IPS DF 19.7 (cell line): Measurements from ENCODE around the gene STYXL1.

Experiments used
- DNase-seq: peaks from one replicate; pipeline ENCODE4 v3.0.0-alpha.2; 2013; ENCODE audit warnings: low read depth, low spot score

Gene STYXL1

DNA sequence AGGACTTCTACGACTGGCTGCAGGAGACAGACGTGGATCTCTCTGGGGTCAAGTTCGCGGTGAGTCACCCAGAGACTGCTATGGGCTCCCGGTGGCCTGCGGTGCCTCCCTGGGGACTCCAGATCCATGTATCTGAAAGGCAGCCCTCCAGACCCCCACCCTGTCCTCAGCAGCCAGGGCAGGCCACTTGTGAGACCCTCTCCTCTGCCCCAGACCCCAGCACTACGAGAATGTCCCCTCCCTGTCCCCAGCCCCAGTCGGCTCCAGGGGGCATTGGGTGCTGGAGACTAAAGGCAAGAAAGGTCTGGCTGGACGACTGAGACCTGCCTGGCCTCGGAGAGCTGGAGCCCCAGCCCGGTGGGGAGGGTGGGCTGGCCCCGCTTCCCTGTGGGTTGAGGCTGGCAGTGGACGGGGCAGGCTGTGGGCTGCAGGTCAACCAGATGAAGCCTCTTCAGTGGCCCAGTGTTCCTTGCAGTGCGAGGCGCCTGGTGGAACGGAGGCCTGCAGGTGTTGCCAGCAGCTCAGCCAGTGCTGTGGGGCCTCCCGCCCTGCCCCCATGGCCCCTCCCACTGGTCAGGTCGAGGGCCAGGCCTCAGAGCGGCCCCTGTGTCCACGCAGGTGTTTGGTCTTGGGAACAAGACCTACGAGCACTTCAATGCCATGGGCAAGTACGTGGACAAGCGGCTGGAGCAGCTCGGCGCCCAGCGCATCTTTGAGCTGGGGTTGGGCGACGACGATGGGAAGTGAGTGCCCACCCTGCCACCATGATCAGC lies 67.2 kb downstream of the STYXL1 start:
- no peak for DNase-seq

DNA sequence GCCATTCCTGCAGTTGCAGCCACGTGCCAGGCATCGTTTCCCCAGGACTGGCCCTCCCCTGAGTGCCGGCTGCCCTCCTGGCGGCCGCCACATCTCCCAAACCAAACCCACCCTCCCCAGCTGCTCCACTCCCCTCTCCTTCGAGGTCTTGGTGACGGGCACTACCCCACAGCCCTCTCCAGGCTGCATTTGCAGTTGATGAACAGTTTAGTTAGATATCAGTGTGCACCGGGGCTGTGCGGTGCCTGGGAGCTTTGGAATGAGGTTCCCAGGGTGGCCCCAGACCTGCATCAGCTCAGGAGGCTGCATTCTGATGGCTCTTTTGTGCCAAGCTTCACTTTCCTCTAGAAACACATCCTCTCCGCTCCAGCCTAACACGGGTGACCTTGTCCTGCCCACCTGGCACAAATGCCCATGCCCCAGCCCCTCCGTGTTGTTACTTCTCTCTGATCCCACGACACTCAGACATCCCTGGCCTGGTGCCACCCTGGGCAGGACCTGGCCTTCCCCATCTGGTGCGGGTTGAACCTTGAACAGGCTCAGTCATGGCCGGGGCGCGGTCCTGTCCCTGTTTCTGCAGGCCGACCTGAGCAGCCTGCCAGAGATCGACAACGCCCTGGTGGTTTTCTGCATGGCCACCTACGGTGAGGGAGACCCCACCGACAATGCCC lies 67.9 kb downstream of the STYXL1 start:
- DNase-seq = no peak

GRCh38 chr7:75977743-75978142 lies 70.1 kb downstream of the STYXL1 start:
- DNase-seq = no peak

DNA sequence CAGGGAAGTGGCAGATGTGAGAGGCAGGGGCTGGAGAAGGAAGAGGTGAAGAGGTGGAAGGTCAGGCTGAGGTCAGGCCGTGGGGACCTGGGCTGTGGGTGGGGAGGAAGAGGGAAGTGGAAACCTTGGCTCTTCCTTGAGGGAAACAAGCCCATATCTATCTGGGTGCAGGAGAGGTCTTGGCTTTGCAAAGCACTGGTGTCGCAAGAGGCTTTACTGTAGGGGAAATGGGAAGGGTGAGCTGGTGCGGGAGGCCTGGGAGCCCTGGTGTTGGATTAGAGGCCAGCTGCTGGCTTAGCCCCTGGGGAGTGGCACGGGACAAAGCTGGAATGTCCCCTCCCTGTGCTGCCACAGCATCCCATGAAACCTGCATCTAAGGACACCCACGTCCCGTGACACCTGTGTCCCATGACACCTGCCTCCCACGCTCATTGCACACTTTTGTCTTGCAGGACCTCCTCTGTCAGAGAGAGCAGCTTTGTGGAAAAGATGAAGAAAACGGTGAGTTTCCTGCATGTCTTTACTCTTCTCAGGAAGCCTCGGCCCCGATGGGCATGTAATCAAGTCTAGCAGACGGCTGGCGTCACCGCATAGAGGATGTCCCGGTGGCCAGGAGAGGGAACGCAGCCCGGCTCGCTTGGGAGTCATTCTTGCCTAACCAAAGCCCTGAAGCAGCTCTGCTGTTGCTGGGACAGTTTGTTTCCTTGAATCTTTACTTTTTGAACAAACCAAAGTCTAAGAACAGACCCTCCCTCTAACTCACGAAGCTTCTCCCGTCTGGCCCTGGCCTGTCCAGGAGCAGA lies 75.6 kb downstream of the STYXL1 start:
- no peak for DNase-seq

DNA sequence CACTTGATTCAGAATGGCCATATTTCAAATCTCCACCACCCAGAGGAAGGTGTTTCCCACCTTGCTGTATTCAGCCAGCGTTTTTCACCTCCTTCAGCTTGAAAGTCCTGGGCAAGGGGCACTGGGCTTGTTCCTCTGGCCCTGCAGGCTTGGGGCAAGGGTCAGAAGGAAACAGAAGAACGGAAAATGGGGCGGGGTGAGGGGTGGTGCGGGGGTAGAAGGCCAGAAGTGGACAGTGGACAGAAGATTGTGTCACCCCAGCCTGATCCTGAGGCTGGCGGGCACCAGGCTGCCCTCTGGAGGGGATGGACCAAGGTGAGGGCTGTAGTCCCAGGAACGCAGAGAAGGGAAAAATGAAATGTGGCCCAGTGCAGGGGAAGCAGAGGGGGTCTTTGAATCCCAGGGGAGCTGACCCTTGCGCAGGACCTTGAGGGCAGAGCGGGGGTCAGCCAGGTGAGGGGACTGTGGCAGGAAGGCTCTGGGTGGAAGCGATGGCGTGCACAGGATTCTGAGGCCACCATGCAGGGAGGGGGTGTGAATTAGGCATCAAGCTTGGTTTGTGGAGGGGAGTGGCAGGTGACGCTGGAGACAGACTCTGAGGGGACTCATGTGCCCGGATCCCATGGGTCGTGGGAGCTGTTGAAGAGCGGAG lies 76.4 kb downstream of the STYXL1 start:
- DNase-seq = no peak

- no peak for DNase-seq
Observed at GRCh38 chr7:75969704-75970498, 77.9 kb downstream of the STYXL1 start.

- no peak for DNase-seq
Observed at GRCh38 chr7:75969182-75969581, 78.6 kb downstream of the STYXL1 start.

DNA sequence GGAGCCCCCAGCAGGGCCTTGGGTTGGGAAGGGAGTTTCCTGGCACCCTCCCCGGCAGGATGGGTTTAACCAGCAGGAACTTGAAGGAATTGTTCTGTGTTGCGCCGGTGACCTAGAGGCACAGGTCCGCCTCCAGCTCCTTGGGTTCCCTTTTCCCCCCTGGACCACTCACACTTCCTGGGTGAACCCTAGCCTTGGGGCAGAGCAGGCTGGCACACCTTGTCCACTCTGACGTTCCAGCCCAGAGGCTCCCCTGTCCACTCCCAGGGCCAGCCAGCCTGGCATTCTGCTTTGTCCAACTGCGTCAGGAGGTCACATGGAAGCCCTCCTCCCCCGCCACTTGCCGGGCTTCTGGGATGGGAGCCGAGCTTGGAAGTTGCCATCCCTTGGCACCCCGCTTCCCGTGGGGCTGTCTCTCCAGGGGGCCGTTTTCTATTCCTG lies 79.2 kb downstream of the STYXL1 start:
- no peak for DNase-seq

DNA sequence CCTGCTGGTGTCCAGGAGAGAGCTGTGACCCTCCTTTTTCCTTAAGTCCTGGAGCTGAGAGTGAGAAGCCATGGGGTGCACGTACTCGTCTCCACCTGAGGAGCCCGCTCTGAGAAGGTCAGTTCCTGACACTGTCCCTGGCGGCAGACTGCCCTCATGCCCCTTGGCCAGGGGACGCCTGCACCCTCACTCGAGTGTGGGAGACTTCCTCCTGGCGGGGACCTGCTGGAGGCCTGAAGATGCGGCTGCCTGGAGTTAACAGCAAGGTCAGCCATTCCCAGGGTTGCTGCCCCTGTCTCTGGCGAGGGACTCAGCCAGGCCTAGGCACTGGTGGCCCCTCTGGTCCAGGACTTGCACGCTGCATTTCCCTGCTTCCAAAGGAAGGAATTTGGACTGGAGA lies 79.8 kb downstream of the STYXL1 start:
- no peak for DNase-seq

DNA sequence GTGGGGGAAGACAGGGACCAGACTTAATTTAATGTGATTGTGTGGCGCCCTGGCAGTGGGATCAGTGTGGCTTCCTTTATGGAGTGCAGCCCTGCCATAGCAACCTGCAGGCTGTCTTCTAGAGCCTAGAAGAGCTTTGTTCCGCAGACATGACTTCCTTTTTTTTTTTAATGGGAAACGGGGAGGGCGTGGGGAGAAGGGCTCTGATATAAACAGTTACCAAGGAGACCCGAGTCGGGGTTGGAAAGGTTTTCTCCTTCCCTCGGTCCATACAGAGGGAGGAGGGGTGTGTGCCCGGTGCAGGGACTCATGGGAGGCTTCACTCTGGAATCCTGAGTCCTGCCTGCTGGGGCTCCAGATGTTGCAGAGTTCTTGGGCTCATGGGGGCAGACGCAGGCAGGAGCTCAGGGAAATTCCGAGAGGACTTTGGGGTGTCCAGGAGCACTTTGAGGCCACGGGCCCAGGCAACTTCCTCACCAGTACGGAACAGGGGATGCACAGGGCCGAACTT lies 80.3 kb downstream of the STYXL1 start:
- no peak for DNase-seq

GRCh38 chr7:75967055-75967454 lies 80.7 kb downstream of the STYXL1 start:
- no peak for DNase-seq

GRCh38 chr7:75966190-75966961 lies 81.4 kb downstream of the STYXL1 start:
- DNase-seq = no peak

DNA sequence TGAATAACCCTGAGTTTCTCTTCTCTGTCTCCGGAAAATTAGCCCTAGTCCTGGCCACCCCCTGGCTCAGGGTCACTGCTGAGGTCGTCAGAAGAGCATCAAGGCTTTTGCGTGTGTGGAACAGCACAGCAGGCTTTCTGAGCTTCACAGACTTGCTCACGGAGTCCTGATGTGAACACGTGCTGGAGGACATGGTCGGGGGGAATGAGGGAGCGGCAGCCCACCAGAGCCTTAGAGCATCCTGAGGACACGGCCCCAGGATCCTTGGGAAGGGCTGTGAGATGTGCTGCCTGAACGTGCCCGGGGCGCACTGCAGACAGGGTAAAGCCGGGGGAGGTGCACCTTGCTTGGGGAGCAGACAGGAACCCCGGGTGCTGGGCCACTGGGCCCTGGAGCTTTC lies 82.2 kb downstream of the STYXL1 start:
- DNase-seq = no peak

DNA sequence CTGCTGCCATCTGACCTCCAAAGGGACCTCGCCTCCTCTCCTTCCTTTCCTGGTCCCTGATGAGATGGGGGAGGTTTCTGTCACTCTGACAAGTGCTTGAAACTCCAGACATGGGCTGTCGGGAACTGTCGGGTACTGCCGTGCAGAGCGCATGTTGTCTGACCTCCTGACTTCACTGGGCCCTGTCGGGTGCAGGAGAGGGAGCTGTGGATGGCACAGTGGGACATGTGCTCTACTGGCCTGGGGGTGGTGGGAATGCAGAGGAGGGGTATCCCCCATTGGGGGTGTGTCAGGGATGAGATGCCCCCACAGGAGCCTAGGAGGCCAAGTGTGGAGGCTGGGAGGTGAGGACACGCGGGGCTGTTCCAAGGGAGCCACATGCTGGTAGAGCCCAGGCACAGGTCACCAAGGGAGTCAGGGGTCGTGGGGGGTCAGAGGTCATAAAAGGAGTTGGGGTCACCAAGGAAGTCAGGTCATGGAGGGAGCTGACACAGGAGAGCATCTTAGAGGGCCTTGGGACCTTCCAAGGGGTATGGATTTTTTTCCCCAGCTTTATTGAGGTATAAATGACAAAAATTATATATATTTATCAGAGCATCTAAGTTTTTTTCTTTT lies 84.3 kb downstream of the STYXL1 start:
- no peak for DNase-seq

GRCh38 chr7:75962607-75963380 lies 85.0 kb downstream of the STYXL1 start:
- no peak for DNase-seq

DNA sequence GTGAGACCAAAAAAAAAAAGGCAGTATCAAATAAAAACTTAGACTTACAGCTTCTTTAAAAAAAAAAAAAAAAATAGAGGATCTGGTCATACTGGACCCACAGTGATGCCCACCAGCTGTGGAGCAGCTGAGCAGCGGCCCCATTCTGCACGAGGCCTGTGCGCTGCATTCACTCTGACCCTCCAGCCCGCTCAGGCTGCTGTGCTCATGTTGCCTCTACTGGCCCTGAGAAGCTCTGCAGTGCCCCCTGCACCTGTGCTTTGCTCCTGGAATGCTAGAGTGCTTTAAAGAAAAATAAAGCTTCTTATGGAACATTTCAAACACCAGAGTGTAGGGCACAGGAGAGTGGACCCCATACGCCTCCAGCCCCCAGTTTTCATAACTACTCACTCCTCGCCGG lies 86.6 kb downstream of the STYXL1 start:
- no peak for DNase-seq

- no peak for DNase-seq
Observed at GRCh38 chr7:75960372-75960771, 87.4 kb downstream of the STYXL1 start.

DNA sequence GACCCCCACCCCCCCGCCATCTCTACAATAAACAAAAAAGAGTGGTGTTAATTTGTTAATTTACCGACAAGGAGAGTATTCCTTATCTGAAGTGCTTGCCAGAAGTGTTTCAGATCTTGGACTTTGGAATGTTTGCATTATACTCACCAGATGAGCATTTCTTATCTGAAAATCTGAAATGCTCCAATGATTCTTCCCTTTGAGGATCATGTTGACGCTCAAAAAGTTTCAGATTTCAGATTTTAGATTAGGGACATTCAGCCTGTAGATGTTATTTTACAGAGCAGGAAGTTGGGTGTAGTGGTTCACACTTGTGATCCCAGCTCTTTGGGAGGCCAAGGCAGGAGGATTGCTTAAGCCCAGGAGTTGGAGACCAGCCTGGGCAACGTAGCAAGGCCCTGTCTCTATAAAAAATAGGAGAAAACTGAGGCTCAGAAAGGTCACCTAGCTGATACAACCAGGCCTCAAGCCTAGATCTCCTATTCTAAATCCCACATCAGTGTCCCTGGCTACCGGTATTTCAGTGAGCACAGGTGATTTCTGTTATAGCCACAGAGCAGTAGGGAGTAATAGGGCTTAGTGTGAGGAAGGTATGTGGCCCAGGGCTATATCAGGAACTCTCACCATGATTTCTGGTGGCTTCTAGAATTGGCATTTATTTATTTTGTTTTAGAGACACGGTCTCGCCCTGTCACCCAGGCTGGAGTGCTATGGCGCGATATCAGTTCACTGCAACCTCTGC lies 88.8 kb downstream of the STYXL1 start:
- DNase-seq = no peak
